SK-N-SH (cell line): Measurements from ENCODE around the gene NSMCE1. TPM values are rescaled to one million over a fixed set of nuclear protein-coding genes. Genes with fewer than 3 reads are reported as not detected.

Experiments used
- CTCF ChIA-PET: fragments of 300-600, 350-600 bp; formaldehyde crosslinking; extraction: SDS; loops from one replicate; lab custom pipeline; 2021; lab: Yijun Ruan, JAX
- POLR2A ChIA-PET: fragments of 350-600 bp; sonication (Branson Sonifier 250); formaldehyde crosslinking; extraction: SDS; loops from one replicate; lab custom pipeline; 2020; ENCODE audit warnings: antibody characterized with exemption, inconsistent platforms; lab: Yijun Ruan, JAX
- DNase-seq: peaks from one replicate; pipeline ENCODE4 v3.0.0; 2012
- H2AFZ ChIP-seq: fragments of 200-600 bp; sonication (generic); 2 replicates; pipeline ENCODE4 v1.8.1; 2016; ENCODE audit warnings: antibody characterized with exemption, mild to moderate bottlenecking, low read depth
- H3F3A ChIP-seq: fragments of 200-600 bp; sonication (generic); replicated peaks from 2 replicates; pipeline ENCODE3; 2016; ENCODE audit warnings: antibody characterized with exemption, mild to moderate bottlenecking; ENCODE audit not compliant: insufficient read depth
- H3K27ac ChIP-seq, 2 experiments: fragments of 200-500 bp in 1 of 2; fragments of 200-600 bp in 1 of 2; sonication (Bioruptor generic) in 1 of 2; sonication (generic), shearing (Covaris generic) in 1 of 2; 2 replicates each; pipeline versions ENCODE4 v1.5.1 to v1.6.1; 2014 to 2016; ENCODE audit warnings: low read depth in 2 of 2, inconsistent platforms in 1 of 2, low read length in 1 of 2, mild to moderate bottlenecking in 1 of 2, mixed read lengths in 1 of 2
- H3K27me3 ChIP-seq: fragments of 200-600 bp; sonication (generic), shearing (Covaris generic); 2 replicates; pipeline ENCODE4 v1.6.1; 2016; ENCODE audit warnings: mixed run types; ENCODE audit not compliant: insufficient read depth
- H3K36me3 ChIP-seq, 2 experiments: fragments of 200-500 bp in 1 of 2; fragments of 200-600 bp in 1 of 2; sonication (Bioruptor generic) in 1 of 2; sonication (generic) in 1 of 2; replicated peaks in 1 of 2; 2 replicates each; pipeline versions ENCODE3 to v1.5.1; 2014 to 2016; ENCODE audit warnings: low read length in 1 of 2, mild to moderate bottlenecking in 1 of 2; ENCODE audit not compliant: insufficient read depth in 2 of 2, control insufficient read depth in 1 of 2
- H3K4me1 ChIP-seq, 2 experiments: fragments of 200-500 bp in 1 of 2; fragments of 200-600 bp in 1 of 2; sonication (Bioruptor generic) in 1 of 2; sonication (generic), shearing (Covaris generic) in 1 of 2; 2 replicates each; pipeline versions ENCODE4 v1.5.1 to v1.6.1; 2014 to 2016; ENCODE audit warnings: low read depth in 1 of 2, low read length in 1 of 2, mixed run types in 1 of 2; ENCODE audit not compliant: insufficient read depth in 2 of 2, control insufficient read depth in 1 of 2
- H3K4me2 ChIP-seq: fragments of 200-600 bp; sonication (generic), shearing (Covaris generic); 2 replicates; pipeline ENCODE4 v1.6.1; 2017; ENCODE audit warnings: mixed run types
- H3K4me3 ChIP-seq, 2 experiments: fragments of 200-500 bp in 1 of 2; fragments of 200-600 bp in 1 of 2; sonication (Bioruptor generic) in 1 of 2; sonication (generic), shearing (Covaris generic) in 1 of 2; 2 replicates each; pipeline versions ENCODE4 v1.5.1 to v1.8.1; 2014 to 2016; ENCODE audit warnings: low read depth in 2 of 2, inconsistent platforms in 1 of 2, low read length in 1 of 2, mild to moderate bottlenecking in 1 of 2, mixed read lengths in 1 of 2, moderate library complexity in 1 of 2
- H3K79me2 ChIP-seq: fragments of 200-600 bp; sonication (generic); 2 replicates; pipeline ENCODE4 v1.8.1; 2017; ENCODE audit warnings: mild to moderate bottlenecking; ENCODE audit not compliant: insufficient read depth
- H3K9ac ChIP-seq: fragments of 200-600 bp; sonication (generic); 2 replicates; pipeline ENCODE4 v1.6.1; 2017; ENCODE audit warnings: mixed run types
- H3K9me2 ChIP-seq: fragments of 200-600 bp; sonication (generic); 2 replicates; pipeline ENCODE4 v1.6.1; 2017; ENCODE audit warnings: mixed run types
- H3K9me3 ChIP-seq: fragments of 200-600 bp; sonication (generic); 2 replicates; pipeline ENCODE4 v1.6.1; 2017; ENCODE audit warnings: mixed run types, mild to moderate bottlenecking, moderate library complexity
- H4K20me1 ChIP-seq: fragments of 200-600 bp; sonication (generic); 2 replicates; pipeline ENCODE4 v1.6.1; 2017; ENCODE audit warnings: mild to moderate bottlenecking, mixed run types; ENCODE audit not compliant: insufficient read depth
- CHD2 ChIP-seq: fragments of 150-350 bp; IDR thresholded peaks from 2 replicates; pipeline ENCODE4 v1.6.1; 2018; ENCODE audit warnings: low read length; ENCODE audit not compliant: partially characterized antibody
- ELF1 ChIP-seq: IDR thresholded peaks from 2 replicates; pipeline ENCODE4 v1.4.0; 2012
- EP300 ChIP-seq, 2 experiments: IDR thresholded peaks; 2 replicates each; pipeline versions ENCODE4 v1.4.0 to v1.6.1; 2012; ENCODE audit warnings: borderline replicate concordance in 1 of 2, low read depth in 1 of 2, low read length in 1 of 2
- EZH2phosphoT487 ChIP-seq: fragments of 200-600 bp; sonication (generic); IDR thresholded peaks from 2 replicates; pipeline ENCODE4 v1.6.1; 2017; ENCODE audit warnings: low read depth, mixed run types, mild to moderate bottlenecking, antibody characterized with exemption, moderate library complexity, borderline replicate concordance
- FOSL2 ChIP-seq: IDR thresholded peaks from 2 replicates; pipeline ENCODE4 v1.4.0; 2012; ENCODE audit warnings: low read depth, mild to moderate bottlenecking, moderate library complexity, borderline replicate concordance
- FOXM1 ChIP-seq: IDR thresholded peaks from 2 replicates; pipeline ENCODE4 v1.4.0; 2012; ENCODE audit warnings: low read depth, mild to moderate bottlenecking
- MXI1 ChIP-seq: IDR thresholded peaks from 2 replicates; pipeline ENCODE4 v1.6.1; 2012; ENCODE audit warnings: mild to moderate bottlenecking, low read depth, low read length, improper control_type of control experiment
- NFIC ChIP-seq: IDR thresholded peaks from 2 replicates; pipeline ENCODE4 v1.4.0; 2012; ENCODE audit warnings: borderline replicate concordance
- POLR2AphosphoS5 ChIP-seq: IDR thresholded peaks from 2 replicates; pipeline ENCODE4 v1.6.1; 2012; ENCODE audit warnings: low read depth, low read length
- SIN3A ChIP-seq: IDR thresholded peaks from 2 replicates; pipeline ENCODE4 v1.6.1; 2012; ENCODE audit warnings: low read depth, mild to moderate bottlenecking, low read length, moderate library complexity, borderline replicate concordance
- SMC3 ChIP-seq: IDR thresholded peaks from 2 replicates; pipeline ENCODE4 v1.6.1; 2012; ENCODE audit warnings: low read depth, low read length, improper control_type of control experiment
- TEAD4 ChIP-seq: IDR thresholded peaks from 2 replicates; pipeline ENCODE4 v1.4.0; 2012; ENCODE audit warnings: mild to moderate bottlenecking, borderline replicate concordance; ENCODE audit not compliant: insufficient read depth
- WGBS: methylation state at CpG from one replicate; pipeline ENCODE4 v1.1.6; 2017; ENCODE audit warnings: low lambda C conversion rate; 5-methylcytosine and 5-hydroxymethylcytosine counted together
- polyA plus RNA-seq, 3 experiments: library from polyadenylated mRNA; depleted of rRNA; stranded (reverse); fragments of >200 nt; gene quantifications; 2 replicates each; pipeline ENCODE4 v1.2.3, GENCODE V29; 2012
- TF ChIP-seq, protein P1 (sequence below): IDR thresholded peaks from 2 replicates; pipeline ENCODE4 v1.4.0; 2012; ENCODE audit warnings: low read depth, borderline replicate concordance
- TF ChIP-seq, protein P2 (sequence below): fragments of 150-350 bp; IDR thresholded peaks from 2 replicates; pipeline ENCODE4 v1.6.1; 2016; ENCODE audit warnings: mild to moderate bottlenecking, low read depth, low read length
- TF ChIP-seq, protein P3 (sequence below): IDR thresholded peaks from 2 replicates; pipeline ENCODE4 v1.4.0; 2012; ENCODE audit warnings: low read depth, borderline replicate concordance
- TF ChIP-seq, protein P4 (sequence below): IDR thresholded peaks from 2 replicates; pipeline ENCODE4 v1.4.0; 2012; ENCODE audit warnings: low read depth

Gene NSMCE1
- polyA plus RNA-seq, 1 of the 3 experiments (the other 2 are of a cell fraction): 39.8 TPM

DNA sequence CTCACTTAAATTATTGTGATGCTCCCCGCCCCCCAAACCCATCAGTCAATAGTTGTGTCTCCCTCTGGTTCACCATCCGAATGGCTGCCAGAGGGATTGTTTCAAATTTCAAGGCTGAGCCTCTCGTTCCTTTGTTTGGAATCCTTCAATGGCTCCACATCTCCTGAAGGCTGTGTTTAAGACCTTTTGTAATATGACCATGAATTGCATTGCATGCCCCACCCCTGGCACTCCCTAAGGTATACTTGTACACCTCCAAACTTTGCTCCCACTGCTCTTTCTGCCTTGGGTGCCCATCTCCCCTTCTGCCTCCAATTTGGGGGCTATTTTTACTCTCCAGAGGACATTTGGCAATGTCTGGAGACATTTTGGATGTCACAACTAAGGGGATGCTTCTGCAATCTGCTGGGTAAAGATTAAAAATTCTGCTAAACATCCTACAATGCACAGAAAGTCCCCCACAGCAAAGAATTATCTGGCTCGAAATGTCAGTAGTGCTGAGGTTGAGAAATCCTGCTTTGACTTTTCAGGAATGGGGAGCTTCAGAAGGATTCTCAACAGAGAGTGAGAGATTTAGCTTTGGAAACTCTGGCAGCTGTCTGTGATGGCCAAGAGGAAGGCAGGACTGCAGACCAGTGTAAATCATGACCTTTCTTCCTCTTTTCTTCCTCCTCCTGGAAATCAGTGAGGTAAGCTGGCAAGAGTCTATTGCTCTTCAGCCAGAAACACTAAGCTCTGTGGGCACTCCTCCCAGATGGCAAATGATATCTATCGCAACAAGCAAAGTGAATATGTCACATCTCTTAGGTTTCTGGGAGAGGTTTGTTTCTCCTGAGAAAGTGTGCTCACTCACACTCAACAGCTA is 36.5 kb upstream of the NSMCE1 start:
- Histone ChIP-seq H4K20me1 (no peaks in the 10 kb centered on the region), H3F3A (peaks cover 3% of the 10 kb centered on the region), H3K27ac (no peak overlapping the region), H3K79me2 (no peaks in the 10 kb centered on the region), H3K4me3 (no peak overlapping the region), H3K9ac (no peak overlapping the region), H2AFZ (no peak overlapping the region), H3K27me3 (no peaks in the 10 kb centered on the region), H3K9me2 (no peaks in the 10 kb centered on the region), H3K4me2 (no peak overlapping the region), H3K36me3 (no peaks in the 10 kb centered on the region), H3K9me3 (peaks cover 6% of the 10 kb centered on the region; the same call in 1 of the 2 replicates), H3K4me1 (no peaks in the 10 kb centered on the region)
- TF ChIP-seq EZH2phosphoT487: no peak
- no peak for TF ChIP-seq NFIC
- TF ChIP-seq, protein P1, sequence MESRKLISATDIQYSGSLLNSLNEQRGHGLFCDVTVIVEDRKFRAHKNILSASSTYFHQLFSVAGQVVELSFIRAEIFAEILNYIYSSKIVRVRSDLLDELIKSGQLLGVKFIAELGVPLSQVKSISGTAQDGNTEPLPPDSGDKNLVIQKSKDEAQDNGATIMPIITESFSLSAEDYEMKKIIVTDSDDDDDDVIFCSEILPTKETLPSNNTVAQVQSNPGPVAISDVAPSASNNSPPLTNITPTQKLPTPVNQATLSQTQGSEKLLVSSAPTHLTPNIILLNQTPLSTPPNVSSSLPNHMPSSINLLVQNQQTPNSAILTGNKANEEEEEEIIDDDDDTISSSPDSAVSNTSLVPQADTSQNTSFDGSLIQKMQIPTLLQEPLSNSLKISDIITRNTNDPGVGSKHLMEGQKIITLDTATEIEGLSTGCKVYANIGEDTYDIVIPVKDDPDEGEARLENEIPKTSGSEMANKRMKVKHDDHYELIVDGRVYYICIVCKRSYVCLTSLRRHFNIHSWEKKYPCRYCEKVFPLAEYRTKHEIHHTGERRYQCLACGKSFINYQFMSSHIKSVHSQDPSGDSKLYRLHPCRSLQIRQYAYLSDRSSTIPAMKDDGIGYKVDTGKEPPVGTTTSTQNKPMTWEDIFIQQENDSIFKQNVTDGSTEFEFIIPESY: no peak
- no peak for TF ChIP-seq POLR2AphosphoS5
- POLR2A ChIA-PET: interaction anchor here (1.2 kb wide), 1 partner anchor 37 kb away, joined by 3 read pairs; the partner anchor contains the start of gene NSMCE1
- CTCF ChIA-PET: interaction anchor here (0.6 kb wide), 1 partner anchor 63 kb away, joined by 3 read pairs; no protein-coding TSS in a partner anchor
- WGBS: 54% methylated on average over 5 of the region's 5 CpGs
- DNase-seq: no peak

DNA sequence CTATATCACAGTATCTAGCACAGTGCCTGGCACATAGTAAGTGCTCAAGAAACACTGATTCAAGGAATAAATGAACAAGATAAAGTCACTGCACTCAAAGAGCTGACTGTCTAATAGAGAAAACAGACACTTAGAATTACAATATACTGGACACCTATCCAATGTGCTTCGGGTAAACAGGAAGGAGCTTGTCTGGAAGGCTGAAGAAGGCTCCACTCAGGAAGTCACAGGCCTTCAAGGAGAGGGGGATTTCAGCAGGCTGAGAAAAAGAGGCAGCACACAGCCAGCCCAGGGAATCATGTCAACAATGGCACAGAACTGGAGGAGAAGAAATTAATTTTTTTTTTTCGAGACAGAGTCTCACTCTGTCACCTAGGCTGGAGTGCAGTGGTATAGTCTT is 35.5 kb upstream of the NSMCE1 start:
- ChIA-PET POLR2A (no interaction called here), CTCF (no interaction called here)
- no peak overlapping the region for H2AFZ ChIP-seq
- H3K4me2 ChIP-seq: no peak overlapping the region
- no peaks in the 10 kb centered on the region for H3K36me3 ChIP-seq
- 21% methylated on average over 2 of the region's 2 CpGs for WGBS
- peaks cover 3% of the 10 kb centered on the region for H3F3A ChIP-seq
- H3K27ac ChIP-seq: no peak overlapping the region
- H3K27me3 ChIP-seq: no peaks in the 10 kb centered on the region
- H3K9me2 ChIP-seq: no peaks in the 10 kb centered on the region
- H3K4me3 ChIP-seq: no peak overlapping the region
- DNase-seq: no peak
- H4K20me1 ChIP-seq: no peaks in the 10 kb centered on the region
- peaks cover 6% of the 10 kb centered on the region; the same call in 1 of the 2 replicates for H3K9me3 ChIP-seq
- H3K4me1 ChIP-seq: no peaks in the 10 kb centered on the region
- H3K79me2 ChIP-seq: no peaks in the 10 kb centered on the region
- no peak overlapping the region for H3K9ac ChIP-seq
- TF ChIP-seq ELF1 (no peak), MXI1 (no peak), FOSL2 (no peak), FOXM1 (no peak), EZH2phosphoT487 (no peak), SIN3A (no peak), POLR2AphosphoS5 (no peak), TEAD4 (no peak), EP300 (IDR thresholded peaks at IDR 0.05; ENCODE audit: borderline replicate concordance in 1 of 2, low read depth in 1 of 2, low read length in 1 of 2) (no peak), NFIC (no peak), CHD2 (no peak), SMC3 (no peak)
- TF ChIP-seq, protein P2, sequence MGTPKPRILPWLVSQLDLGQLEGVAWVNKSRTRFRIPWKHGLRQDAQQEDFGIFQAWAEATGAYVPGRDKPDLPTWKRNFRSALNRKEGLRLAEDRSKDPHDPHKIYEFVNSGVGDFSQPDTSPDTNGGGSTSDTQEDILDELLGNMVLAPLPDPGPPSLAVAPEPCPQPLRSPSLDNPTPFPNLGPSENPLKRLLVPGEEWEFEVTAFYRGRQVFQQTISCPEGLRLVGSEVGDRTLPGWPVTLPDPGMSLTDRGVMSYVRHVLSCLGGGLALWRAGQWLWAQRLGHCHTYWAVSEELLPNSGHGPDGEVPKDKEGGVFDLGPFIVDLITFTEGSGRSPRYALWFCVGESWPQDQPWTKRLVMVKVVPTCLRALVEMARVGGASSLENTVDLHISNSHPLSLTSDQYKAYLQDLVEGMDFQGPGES: no peak
- TF ChIP-seq, protein P1: no peak
- TF ChIP-seq, protein P3, sequence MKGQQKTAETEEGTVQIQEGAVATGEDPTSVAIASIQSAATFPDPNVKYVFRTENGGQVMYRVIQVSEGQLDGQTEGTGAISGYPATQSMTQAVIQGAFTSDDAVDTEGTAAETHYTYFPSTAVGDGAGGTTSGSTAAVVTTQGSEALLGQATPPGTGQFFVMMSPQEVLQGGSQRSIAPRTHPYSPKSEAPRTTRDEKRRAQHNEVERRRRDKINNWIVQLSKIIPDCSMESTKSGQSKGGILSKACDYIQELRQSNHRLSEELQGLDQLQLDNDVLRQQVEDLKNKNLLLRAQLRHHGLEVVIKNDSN: no peak
- TF ChIP-seq, protein P4, sequence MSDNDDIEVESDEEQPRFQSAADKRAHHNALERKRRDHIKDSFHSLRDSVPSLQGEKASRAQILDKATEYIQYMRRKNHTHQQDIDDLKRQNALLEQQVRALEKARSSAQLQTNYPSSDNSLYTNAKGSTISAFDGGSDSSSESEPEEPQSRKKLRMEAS: no peak
